ENCODE results near the gene CDH26. TPM values are rescaled to one million over a fixed set of nuclear protein-coding genes. Genes with fewer than 3 reads are reported as not detected.

CDH26 gene
- total and polyA plus RNA-seq, 9 of the 15 experiments (the other 6 are each of a cell fraction or from before 2014, with no cell fraction given): 0.07 to 0.13 (median 0.10) TPM; not detected in 4

GRCh38 chr20:59971428-59971827 lies 13.2 kb downstream of the CDH26 start:
- TF ChIP-seq ATF2 (CRISPR knock-in tag; IDR thresholded peaks at IDR 0.05): no peak
- TF ChIP-seq CHD4 (IDR thresholded peaks at IDR 0.05; ENCODE audit: insufficient read depth, insufficient replicate concordance, low read depth, low read length, poor library complexity, severe bottlenecking): no peak
- no peak for TF ChIP-seq NEUROD1 (IDR thresholded peaks at IDR 0.05; ENCODE audit: borderline replicate concordance, low read depth, low read length, partially characterized antibody)
- POLR2A ChIA-PET: no interaction called here
- H3K4me2 ChIP-seq (ENCODE audit: insufficient read depth, low read length): no peak overlapping the region

More at GRCh38 chr20:59971428-59971827, 13.2 kb downstream of the CDH26 start:
- in situ Hi-C loops (cut with MboI): no loop called here
- FAIRE-seq (no peak), ATAC-seq (no peak), DNase-seq (ENCODE audit: extremely low read depth in 1 of 4, low spot score in 3 of 4) (no peak)
- CTCF ChIA-PET (ENCODE audit: low intra/inter-chr PET ratio): no interaction called here
- peaks cover 4% of the 10 kb centered on the region in 2 experiments; a peak in 3 of 5 replicates for H3K27me3 ChIP-seq (ENCODE audit: control insufficient read depth in 2 of 2, insufficient read depth in 2 of 2, low read length in 2 of 2)
- H3K9me3 ChIP-seq (replicated peaks; ENCODE audit: control insufficient read depth, insufficient read depth, low read depth, low read length): no peaks in the 10 kb centered on the region
- H4K20me1 ChIP-seq (replicated peaks; ENCODE audit: control insufficient read depth, insufficient read depth, low read length): no peaks in the 10 kb centered on the region; the same call in 1 of the 2 replicates
- no peak overlapping the region for H3K4me3 ChIP-seq
- H3K9me1 ChIP-seq (ENCODE audit: control insufficient read depth, insufficient read depth, low read length): no peaks in the 10 kb centered on the region
- no TSS peak for BruUV-seq (replicated peaks)
- no peaks in the 10 kb centered on the region for H3K36me3 ChIP-seq (ENCODE audit: control insufficient read depth, insufficient read depth, low read length)
- intact Hi-C loops (cut with micrococcal nuclease): no loop called here
- no peaks in the 10 kb centered on the region for H3K79me2 ChIP-seq (ENCODE audit: control insufficient read depth, insufficient read depth, low read length)
- 0% methylated on average over 1 of the region's 1 CpG for WGBS (ENCODE audit: insufficient coverage, low coverage, missing lambda C conversion rate)
- H3K9ac ChIP-seq (ENCODE audit: insufficient read depth in 1 of 2, low read depth in 2 of 2, low read length in 2 of 2): no peak overlapping the region
- H3K27ac ChIP-seq (ENCODE audit: extremely low read depth, low read depth, low read length): no peak overlapping the region
- H2AFZ ChIP-seq (ENCODE audit: low read depth, low read length): no peak overlapping the region
- no peaks in the 10 kb centered on the region for H3K4me1 ChIP-seq (replicated peaks in 1 of 2; ENCODE audit: control insufficient read depth in 2 of 2, insufficient read depth in 2 of 2, low read length in 2 of 2)
